ENCODE data around the gene TTLL3. TPM values are rescaled to one million over a fixed set of nuclear protein-coding genes. Genes with fewer than 3 reads are reported as not detected.
A peak's percentile ranks its signal among the peaks of the same experiment; 100 is the strongest.

Gene TTLL3
- polyA plus RNA-seq, 1 of the 3 experiments (the other 2 are of a cell fraction), result 41.6 TPM

- TF ChIP-seq TAF1 (IDR thresholded peaks at IDR 0.05; ENCODE audit: borderline replicate concordance, low read depth, low read length), result no peak
Measured at GRCh38 chr3:9768141-9768775, 41.8 kb upstream of the TTLL3 start (continued).

GRCh38 chr3:9769012-9769411 lies 41.0 kb upstream of the TTLL3 start:
- peaks cover 4% of the 10 kb centered on the region for H3F3A ChIP-seq (replicated peaks; ENCODE audit: insufficient read depth)
- peaks cover 3% of the 10 kb centered on the region; the same call in 1 of the 2 replicates for H3K79me2 ChIP-seq (ENCODE audit: insufficient read depth)
- H3K4me2 ChIP-seq, result peak overlapping the region; percentile 100
- TF ChIP-seq RFX5 (IDR thresholded peaks at IDR 0.05; ENCODE audit: low read length) (no peak), SMC3 (IDR thresholded peaks at IDR 0.05; ENCODE audit: low read depth, low read length) (no peak), POLR2AphosphoS5 (IDR thresholded peaks at IDR 0.05; ENCODE audit: low read depth, low read length) (no peak), USF2 (IDR thresholded peaks at IDR 0.05; ENCODE audit: borderline replicate concordance, low read depth, low read length) (no peak), ZBTB33 (IDR thresholded peaks at IDR 0.05; ENCODE audit: borderline replicate concordance, low read depth) (no peak), TCF12 (IDR thresholded peaks at IDR 0.05) (no peak), NRF1 (IDR thresholded peaks at IDR 0.05; ENCODE audit: low read depth, low read length) (no peak)
- peaks cover 0 to 2% of the 10 kb centered on the region in 2 experiments for H3K36me3 ChIP-seq (replicated peaks in 1 of 2; ENCODE audit: control insufficient read depth in 1 of 2, insufficient read depth in 2 of 2, low read length in 1 of 2)
- no peak for DNase-seq
- CTCF ChIA-PET, result no interaction called here
- no peaks in the 10 kb centered on the region for H3K9me2 ChIP-seq
- no peaks in the 10 kb centered on the region for H4K20me1 ChIP-seq (ENCODE audit: insufficient read depth)
- H3K9me3 ChIP-seq, result no peaks in the 10 kb centered on the region
- H3K4me1 ChIP-seq (ENCODE audit: control insufficient read depth in 1 of 2, insufficient read depth in 2 of 2, low read depth in 1 of 2, low read length in 1 of 2), result peaks cover 6 to 14% of the 10 kb centered on the region in 2 experiments; a peak in 1 of 4 replicates
- peak overlapping the region; percentile 64 to 95 for H3K4me3 ChIP-seq (ENCODE audit: low read depth in 2 of 2, low read length in 1 of 2)
- H2AFZ ChIP-seq (ENCODE audit: low read depth), result peak overlapping the region; percentile 96; the same call in 1 of the 2 replicates
- WGBS (ENCODE audit: low lambda C conversion rate), result 82% methylated on average over 5 of the region's 5 CpGs
- H3K27ac ChIP-seq (ENCODE audit: low read depth in 2 of 2, low read length in 1 of 2), result no peak overlapping the region
- peak overlapping the region; percentile 82 for H3K9ac ChIP-seq
- POLR2A ChIA-PET, result interaction anchor here (0.5 to 3.7 kb wide), 5 partner anchors 12 to 132 kb away, joined by 3 to 20 read pairs (median 4); partner anchors contain the start of genes ARPC4 and OGG1
- no peaks in the 10 kb centered on the region for H3K27me3 ChIP-seq (ENCODE audit: insufficient read depth)

- ChIA-PET POLR2A (interaction anchor here (0.7 to 3.7 kb wide), 5 partner anchors 9 to 67 kb away, joined by 3 to 20 read pairs (median 4); partner anchors contain the start of genes ARPC4 and OGG1), CTCF (interaction anchor here (1.0 to 1.4 kb wide), 3 partner anchors 16 to 416 kb away, joined by 3 read pairs; no protein-coding TSS in a partner anchor)
- peaks cover 6 to 14% of the 10 kb centered on the region in 2 experiments; a peak in 1 of 4 replicates for H3K4me1 ChIP-seq (ENCODE audit: control insufficient read depth in 1 of 2, insufficient read depth in 2 of 2, low read depth in 1 of 2, low read length in 1 of 2)
- peaks cover 4% of the 10 kb centered on the region for H3F3A ChIP-seq (replicated peaks; ENCODE audit: insufficient read depth)
- peak within 1 kb of the TSS; percentile 100 for H3K4me2 ChIP-seq
- no peaks in the 10 kb centered on the region for H3K9me3 ChIP-seq
- peak within 1 kb of the TSS; percentile 82 for H3K9ac ChIP-seq
- no peaks in the 10 kb centered on the region for H3K27me3 ChIP-seq (ENCODE audit: insufficient read depth)
- peak; percentile 92 for DNase-seq
- H3K9me2 ChIP-seq, result no peaks in the 10 kb centered on the region
- H3K27ac ChIP-seq (ENCODE audit: low read depth in 2 of 2, low read length in 1 of 2), result no peak within 1 kb of the TSS; a peak in 1 of 4 replicates
- peaks cover 0 to 2% of the 10 kb centered on the region in 2 experiments for H3K36me3 ChIP-seq (replicated peaks in 1 of 2; ENCODE audit: control insufficient read depth in 1 of 2, insufficient read depth in 2 of 2, low read length in 1 of 2)
- no peaks in the 10 kb centered on the region for H4K20me1 ChIP-seq (ENCODE audit: insufficient read depth)
- peaks cover 3% of the 10 kb centered on the region; the same call in 1 of the 2 replicates for H3K79me2 ChIP-seq (ENCODE audit: insufficient read depth)
- H2AFZ ChIP-seq (ENCODE audit: low read depth), result peak within 1 kb of the TSS; percentile 96; the same call in 1 of the 2 replicates
- H3K4me3 ChIP-seq (ENCODE audit: low read depth in 2 of 2, low read length in 1 of 2), result peak within 1 kb of the TSS; percentile 64 to 95
- WGBS (ENCODE audit: low lambda C conversion rate), result 12% methylated on average over 16 of the region's 49 CpGs
- TF ChIP-seq FOSL2 (IDR thresholded peaks at IDR 0.05; ENCODE audit: borderline replicate concordance, low read depth) (no peak), SMC3 (IDR thresholded peaks at IDR 0.05; ENCODE audit: low read depth, low read length) (no peak), ZBTB33 (IDR thresholded peaks at IDR 0.05; ENCODE audit: borderline replicate concordance, low read depth) (no peak), CTCF (IDR thresholded peaks at IDR 0.05) (0 out of 2 replicates have a peak, but pooled peaks have one; percentile 8), MAX (IDR thresholded peaks at IDR 0.05; ENCODE audit: low read depth) (peak; percentile 33; the same call in 1 of the 2 replicates), POLR2AphosphoS5 (IDR thresholded peaks at IDR 0.05; ENCODE audit: low read depth, low read length) (peak; percentile 70; the same call in 1 of the 2 replicates), TEAD4 (IDR thresholded peaks at IDR 0.05; ENCODE audit: borderline replicate concordance, insufficient read depth) (no peak), NRF1 (IDR thresholded peaks at IDR 0.05; ENCODE audit: low read depth, low read length) (0 out of 2 replicates have a peak, but pooled peaks have one; percentile 14)
Measured at GRCh38 chr3:9769426-9770275, 40.4 kb upstream of the TTLL3 start, which contains the start of gene CAMK1. Gene CAMK1 (minus strand): TSS chr3:9769947. CDS start chr3:9767749, 2,198 bp downstream.
